OCI-LY7 (cell line): Measurements from ENCODE around the gene SLCO2A1. TPM values are rescaled to one million over a fixed set of nuclear protein-coding genes. Genes with fewer than 3 reads are reported as not detected.

ENCODE experiments used
- BruUV-seq: library from RNA; stranded (reverse); fragments of 400-500 nt; replicated peaks from 2 replicates; lab custom pipeline; 2021; lab: Mats Ljungman, UMichigan
- CTCF ChIA-PET: fragments of 300-600 bp; sonication (Branson Sonifier 250); formaldehyde crosslinking; loops from one replicate; lab custom pipeline; 2022; ENCODE audit warnings: antibody characterized with exemption; ENCODE audit not compliant: unreplicated experiment; lab: Charles Lee
- POLR2A ChIA-PET: fragments of 300-600 bp; sonication (Branson Sonifier 250); formaldehyde crosslinking; loops from one replicate; lab custom pipeline; 2022; ENCODE audit warnings: antibody characterized with exemption; lab: Charles Lee
- DNase-seq: peaks from one replicate; pipeline ENCODE4 v3.0.0-alpha.2; 2015; ENCODE audit warnings: low spot score
- H2AFZ ChIP-seq: fragments of 200-600 bp; sonication (generic), shearing (Covaris generic); 2 replicates; pipeline ENCODE4 v1.6.1; 2014; ENCODE audit warnings: mild to moderate bottlenecking, antibody characterized with exemption, low read length, moderate library complexity
- H3K27ac ChIP-seq: fragments of 200-600 bp; sonication (generic); 2 replicates; pipeline ENCODE4 v1.5.1; 2014; ENCODE audit warnings: mixed run types, low read depth, mild to moderate bottlenecking, moderate library complexity, low read length, inconsistent platforms; ENCODE audit not compliant: poor library complexity, severe bottlenecking
- H3K36me3 ChIP-seq: fragments of 200-600 bp; sonication (generic); 2 replicates; pipeline ENCODE4 v1.6.1; 2014; ENCODE audit warnings: mild to moderate bottlenecking, antibody characterized with exemption, low read length, moderate library complexity, mixed read lengths; ENCODE audit not compliant: insufficient read depth
- H3K4me1 ChIP-seq: fragments of 200-600 bp; sonication (generic); 2 replicates; pipeline ENCODE4 v1.5.1; 2014; ENCODE audit warnings: mild to moderate bottlenecking, low read length; ENCODE audit not compliant: insufficient read depth, poor library complexity, severe bottlenecking
- H3K4me2 ChIP-seq: fragments of 200-600 bp; sonication (generic); 2 replicates; pipeline ENCODE4 v1.6.1; 2014; ENCODE audit warnings: mild to moderate bottlenecking, low read length
- H3K4me3 ChIP-seq: fragments of 200-600 bp; sonication (generic); 2 replicates; pipeline ENCODE4 v1.5.1; 2014; ENCODE audit warnings: mild to moderate bottlenecking, low read depth, low read length; ENCODE audit not compliant: poor library complexity, severe bottlenecking
- H3K79me2 ChIP-seq: fragments of 200-600 bp; sonication (generic); 2 replicates; pipeline ENCODE4 v1.6.1; 2016; ENCODE audit warnings: low read depth, mild to moderate bottlenecking, low read length, moderate library complexity, mixed read lengths; ENCODE audit not compliant: insufficient read depth
- H3K9me2 ChIP-seq: fragments of 200-600 bp; sonication (generic); 2 replicates; pipeline ENCODE4 v1.6.1; 2016; ENCODE audit warnings: mild to moderate bottlenecking, low read length, mixed read lengths; ENCODE audit not compliant: insufficient read depth
- H3K9me3 ChIP-seq: fragments of 200-600 bp; sonication (generic); 2 replicates; pipeline ENCODE4 v1.6.1; 2014; ENCODE audit warnings: mild to moderate bottlenecking, mixed run types, low read length, mixed read lengths
- H4K20me1 ChIP-seq: fragments of 200-600 bp; sonication (generic); 2 replicates; pipeline ENCODE4 v1.6.1; 2014; ENCODE audit warnings: mild to moderate bottlenecking, antibody characterized with exemption, low read length, moderate library complexity, mixed read lengths; ENCODE audit not compliant: insufficient read depth
- CTCF ChIP-seq: fragments of 200-600 bp; sonication (generic); conservative IDR thresholded peaks from 2 replicates; pipeline ENCODE4 v1.5.1; 2014; ENCODE audit warnings: mild to moderate bottlenecking, antibody characterized with exemption, low read length, moderate library complexity, mixed read lengths
- EZH2phosphoT487 ChIP-seq: fragments of 200-600 bp; sonication (generic); IDR thresholded peaks from 2 replicates; pipeline ENCODE4 v1.6.1; 2018; ENCODE audit warnings: low read depth, borderline replicate concordance, mild to moderate bottlenecking, mixed run types, antibody characterized with exemption, low read length, moderate library complexity, mixed read lengths
- intact Hi-C: fragments of 100-400 bp; cut with micrococcal nuclease; formaldehyde crosslinking; loops from one replicate; pipeline ENCODE4 v1.10.0; 2022; ENCODE audit not compliant: unreplicated experiment
- total RNA-seq, 2 experiments: library from RNA; depleted of rRNA in 1 of 2; stranded (reverse); fragments of >200 nt in 1 of 2; shearing (Covaris generic) in 1 of 2; gene quantifications; 2 replicates each; pipeline ENCODE4 v1.2.3, GENCODE V29; 2014 to 2022

SLCO2A1 gene
- total RNA-seq, 2 experiments from 2014 or later, result not detected

DNA sequence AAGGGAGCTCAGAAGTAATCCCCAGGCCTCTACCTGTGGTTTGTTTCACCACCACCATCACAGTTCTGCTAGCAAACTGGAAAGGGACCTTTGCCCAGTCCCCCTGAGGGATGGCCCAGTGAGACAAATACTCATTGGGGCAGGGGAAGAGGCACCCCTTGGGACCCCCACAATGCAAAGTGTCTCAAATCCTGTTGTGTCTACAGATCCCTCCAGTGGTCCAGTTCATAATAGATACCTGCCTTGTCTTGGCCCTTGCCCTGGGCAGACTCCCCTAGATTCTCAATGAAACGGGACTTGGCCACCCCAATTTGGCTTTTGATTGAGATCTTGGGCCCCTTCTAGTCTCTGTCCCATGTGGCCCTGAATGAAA, 90.3 kb downstream of the SLCO2A1 start:
- Histone ChIP-seq H3K27ac (no peak overlapping the region), H3K9me3 (no peaks in the 10 kb centered on the region), H3K79me2 (no peaks in the 10 kb centered on the region), H3K36me3 (no peaks in the 10 kb centered on the region), H4K20me1 (no peaks in the 10 kb centered on the region), H3K4me3 (no peak overlapping the region), H3K4me1 (no peaks in the 10 kb centered on the region), H3K4me2 (no peak overlapping the region), H2AFZ (no peak overlapping the region), H3K9me2 (no peaks in the 10 kb centered on the region)
- ChIA-PET POLR2A (interaction anchor here (0.6 to 0.7 kb wide), 3 partner anchors 14 to 1136 kb away, joined by 3 to 4 read pairs (median 3); no protein-coding TSS in a partner anchor), CTCF (no interaction called here)
- TF ChIP-seq EZH2phosphoT487 (no peak), CTCF (no peak)
- intact Hi-C loops, result loop anchor here (10.0 kb wide), 1 partner anchor 275 kb away; no protein-coding TSS in a partner anchor
- DNase-seq, result no peak
- BruUV-seq, result no TSS peak

GRCh38 chr3:133938770-133939462, 90.8 kb downstream of the SLCO2A1 start:
- ChIA-PET POLR2A (interaction anchor here (0.6 to 0.7 kb wide), 3 partner anchors 14 to 1136 kb away, joined by 3 to 4 read pairs (median 3); no protein-coding TSS in a partner anchor), CTCF (no interaction called here)
- Histone ChIP-seq H3K9me3 (no peaks in the 10 kb centered on the region), H4K20me1 (no peaks in the 10 kb centered on the region), H3K4me1 (no peaks in the 10 kb centered on the region), H3K27ac (no peak overlapping the region), H3K4me3 (no peak overlapping the region), H3K9me2 (no peaks in the 10 kb centered on the region), H3K36me3 (no peaks in the 10 kb centered on the region), H3K79me2 (no peaks in the 10 kb centered on the region), H2AFZ (no peak overlapping the region), H3K4me2 (no peak overlapping the region)
- intact Hi-C loops, result loop anchor here (10.0 kb wide), 1 partner anchor 276 kb away; no protein-coding TSS in a partner anchor
- DNase-seq, result no peak
- no TSS peak for BruUV-seq
- no peak for TF ChIP-seq EZH2phosphoT487
- TF ChIP-seq CTCF, result no peak
